HK-2 (cell line): Measurements from ENCODE around the gene GPER1.

Source experiments
- DNase-seq: peaks from one replicate; pipeline ENCODE4 v3.0.0-alpha.2; 2018; ENCODE audit not compliant: unreplicated experiment

The GPER1 gene

GRCh38 chr7:1120791-1121190 is 32.9 kb downstream of the GPER1 start:
- no peak for DNase-seq

DNA sequence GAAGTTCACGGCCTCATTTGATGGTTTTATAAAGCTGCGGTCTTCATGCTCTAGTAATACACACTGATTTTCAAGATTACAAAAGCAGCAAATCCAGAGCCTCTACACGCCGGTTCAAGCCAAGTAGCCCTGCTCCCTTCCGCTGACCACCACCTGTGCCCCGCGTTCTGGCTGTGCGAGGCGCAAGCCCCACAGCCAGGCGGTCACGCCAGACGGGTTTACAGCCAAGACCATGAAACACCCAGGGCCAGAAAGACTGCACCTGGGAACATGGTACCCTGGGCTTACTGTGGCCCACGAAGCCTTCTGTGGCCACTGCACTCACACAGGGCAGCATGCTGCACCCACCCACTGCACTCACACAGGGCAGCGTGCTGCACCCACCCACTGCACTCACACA is 33.6 kb downstream of the GPER1 start:
- DNase-seq = no peak

GRCh38 chr7:1121886-1122831 is 34.2 kb downstream of the GPER1 start:
- no peak for DNase-seq

- DNase-seq = no peak
These were observed 35.1 kb downstream of the GPER1 start for GRCh38 chr7:1122832-1123501.

DNA sequence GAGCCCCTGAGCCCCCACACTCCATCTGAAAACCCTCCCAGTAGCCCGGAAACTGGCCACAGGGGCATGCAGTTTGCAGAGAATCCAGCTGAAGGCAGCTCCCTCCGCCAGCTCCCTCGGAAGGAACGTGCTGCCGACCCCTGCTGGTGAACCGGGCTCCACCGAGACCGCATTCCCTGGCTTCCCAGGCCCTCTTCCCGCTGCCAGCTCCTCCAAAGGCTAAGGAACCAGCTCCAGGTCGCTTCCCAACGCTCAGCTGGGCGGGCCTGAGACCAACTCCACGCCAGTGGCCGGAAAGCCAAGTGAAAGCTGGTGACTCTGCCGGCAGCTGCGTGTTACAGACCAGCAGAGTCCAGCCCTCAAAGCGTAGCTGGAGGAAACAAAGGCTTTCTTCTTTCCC is 35.8 kb downstream of the GPER1 start:
- DNase-seq = no peak

- DNase-seq = no peak
These were observed 36.3 kb downstream of the GPER1 start for GRCh38 chr7:1124164-1124563.

GRCh38 chr7:1124816-1125602 is 37.1 kb downstream of the GPER1 start:
- DNase-seq = no peak

GRCh38 chr7:1125603-1125969 is 37.7 kb downstream of the GPER1 start:
- no peak for DNase-seq

- DNase-seq = no peak
These were observed 39.1 kb downstream of the GPER1 start for GRCh38 chr7:1127001-1127400.

GRCh38 chr7:1129431-1129830 is 41.5 kb downstream of the GPER1 start:
- DNase-seq = no peak

- no peak for DNase-seq
These were observed 42.4 kb downstream of the GPER1 start for GRCh38 chr7:1130021-1130990.

DNA sequence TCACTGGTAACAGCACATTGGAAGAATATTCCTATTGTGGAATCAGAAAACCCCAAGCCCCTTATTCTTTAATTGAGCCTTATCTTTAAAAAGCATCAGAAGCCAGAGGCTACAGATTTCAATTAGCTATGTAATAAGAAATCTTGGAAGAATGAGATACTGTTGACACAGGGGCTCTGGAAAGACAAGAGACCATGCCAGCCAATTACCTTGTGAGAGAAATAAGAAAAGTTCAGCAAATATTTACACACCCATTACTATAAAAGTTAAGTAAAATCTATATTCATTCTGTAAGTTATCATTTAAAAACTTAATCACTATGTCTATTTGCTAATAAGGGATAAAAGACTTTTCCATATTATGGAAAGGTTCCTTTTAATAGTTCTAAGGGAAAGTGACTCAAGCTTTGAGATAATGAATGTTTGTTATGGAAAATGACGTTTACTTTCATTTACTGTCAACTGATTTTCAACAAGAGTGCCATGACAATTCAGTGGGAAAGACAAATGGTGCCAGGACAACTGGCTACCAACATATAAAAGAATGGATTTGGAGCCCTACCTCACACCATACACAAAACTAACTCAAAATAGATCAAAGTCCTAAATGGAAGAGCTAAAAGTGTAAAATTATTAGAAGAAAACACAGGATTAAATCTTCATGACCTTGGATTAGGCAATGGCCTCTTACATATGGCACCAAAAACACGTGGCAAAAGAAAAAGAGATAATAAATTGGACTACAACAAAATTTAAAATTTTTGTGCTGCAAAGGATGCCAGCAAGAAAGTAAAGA is 43.8 kb downstream of the GPER1 start:
- DNase-seq = no peak

GRCh38 chr7:1134951-1135350 is 47.0 kb downstream of the GPER1 start:
- no peak for DNase-seq

- no peak for DNase-seq
These were observed 49.1 kb downstream of the GPER1 start for GRCh38 chr7:1136841-1137516.

- DNase-seq = no peak
These were observed 49.7 kb downstream of the GPER1 start for GRCh38 chr7:1137517-1138167.

- DNase-seq = no peak
These were observed 52.7 kb downstream of the GPER1 start for GRCh38 chr7:1140476-1141104.

DNA sequence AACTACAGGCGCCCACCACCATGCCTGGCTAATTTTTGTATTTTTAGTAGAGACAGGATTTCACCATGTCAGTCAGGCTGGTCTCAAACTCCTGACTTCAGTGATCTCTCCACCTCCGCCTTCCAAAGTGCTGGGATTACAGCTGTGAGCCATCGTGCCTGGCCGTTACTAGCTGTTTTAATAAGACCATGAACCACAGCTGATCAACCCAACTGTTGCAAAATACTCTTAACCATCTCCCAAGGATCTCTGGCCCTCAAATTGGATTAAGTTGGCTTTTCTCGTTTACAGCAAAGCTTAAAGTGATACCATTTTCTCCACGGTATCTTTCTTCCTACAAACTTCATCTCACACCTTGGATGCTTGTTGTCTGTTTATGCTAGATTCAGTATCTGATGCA is 53.7 kb downstream of the GPER1 start:
- no peak for DNase-seq

- no peak for DNase-seq
These were observed 54.2 kb downstream of the GPER1 start for GRCh38 chr7:1142051-1142635.
